Ascending aorta (tissue), 2 donors: ENCODE results near the gene YLPM1. TPM values are rescaled to one million over a fixed set of nuclear protein-coding genes. Genes with fewer than 3 reads are reported as not detected.
A peak's percentile ranks its signal among the peaks of the same experiment; 100 is the strongest.

Source experiments
- DNase-seq, 2 donors: peaks; one replicate each; pipeline ENCODE4 v3.0.0-alpha.2; 2019; ENCODE audit warnings: low spot score in 2 of 2
- H3K27ac ChIP-seq, 2 donors: fragments of 200-600 bp; sonication (generic); one replicate each; pipeline ENCODE4 v1.5.1; 2016 to 2017; ENCODE audit warnings: mild to moderate bottlenecking in 1 of 2
- H3K27me3 ChIP-seq: fragments of 200-600 bp; sonication (generic); one replicate; pipeline ENCODE4 v1.5.1; 2017
- H3K36me3 ChIP-seq, 2 donors: fragments of 200-600 bp; sonication (generic); one replicate each; pipeline ENCODE4 v1.5.1; 2016
- H3K4me1 ChIP-seq, 2 donors: fragments of 200-600 bp; sonication (generic); one replicate each; pipeline ENCODE4 v1.5.1; 2016 to 2017; ENCODE audit warnings: mild to moderate bottlenecking in 1 of 2
- H3K4me3 ChIP-seq, 2 donors: fragments of 200-600 bp; sonication (generic); one replicate each; pipeline ENCODE4 v1.5.1; 2016 to 2017; ENCODE audit warnings: mild to moderate bottlenecking in 1 of 2
- H3K9me3 ChIP-seq, 2 donors: fragments of 200-600 bp; sonication (generic); one replicate each; pipeline ENCODE4 v1.5.1; 2016
- intact Hi-C: fragments of 100-400 bp; cut with DNase I; formaldehyde crosslinking; loops from one replicate; pipeline ENCODE4 v1.15.1; 2023
- total RNA-seq: library from RNA; depleted of rRNA; stranded (reverse); fragments of >200 nt; gene quantifications from one replicate; pipeline ENCODE4 v1.1.0, GENCODE V29; 2016
- TF ChIP-seq, protein P1 (sequence below), 3 experiments: fragments of 200-600 bp in 2 of 3; fragments of 450-650 bp in 1 of 3; sonication (generic) in 2 of 3; IDR thresholded peaks; one replicate each; pipeline ENCODE4 v1.5.1; 2016 to 2019; ENCODE audit warnings: antibody characterized with exemption in 3 of 3, mild to moderate bottlenecking in 1 of 3, moderate library complexity in 1 of 3

Gene YLPM1
- total RNA-seq, 1 donor from 2014 or later = 27.7 TPM

- Histone ChIP-seq H3K36me3 (no peaks in the 10 kb centered on the region), H3K27ac (no peak overlapping the region), H3K4me1 (no peaks in the 10 kb centered on the region), H3K4me3 (no peak overlapping the region), H3K9me3 (no peaks in the 10 kb centered on the region), H3K27me3 (no peaks in the 10 kb centered on the region)
- no peak for DNase-seq
- TF ChIP-seq, protein P1, sequence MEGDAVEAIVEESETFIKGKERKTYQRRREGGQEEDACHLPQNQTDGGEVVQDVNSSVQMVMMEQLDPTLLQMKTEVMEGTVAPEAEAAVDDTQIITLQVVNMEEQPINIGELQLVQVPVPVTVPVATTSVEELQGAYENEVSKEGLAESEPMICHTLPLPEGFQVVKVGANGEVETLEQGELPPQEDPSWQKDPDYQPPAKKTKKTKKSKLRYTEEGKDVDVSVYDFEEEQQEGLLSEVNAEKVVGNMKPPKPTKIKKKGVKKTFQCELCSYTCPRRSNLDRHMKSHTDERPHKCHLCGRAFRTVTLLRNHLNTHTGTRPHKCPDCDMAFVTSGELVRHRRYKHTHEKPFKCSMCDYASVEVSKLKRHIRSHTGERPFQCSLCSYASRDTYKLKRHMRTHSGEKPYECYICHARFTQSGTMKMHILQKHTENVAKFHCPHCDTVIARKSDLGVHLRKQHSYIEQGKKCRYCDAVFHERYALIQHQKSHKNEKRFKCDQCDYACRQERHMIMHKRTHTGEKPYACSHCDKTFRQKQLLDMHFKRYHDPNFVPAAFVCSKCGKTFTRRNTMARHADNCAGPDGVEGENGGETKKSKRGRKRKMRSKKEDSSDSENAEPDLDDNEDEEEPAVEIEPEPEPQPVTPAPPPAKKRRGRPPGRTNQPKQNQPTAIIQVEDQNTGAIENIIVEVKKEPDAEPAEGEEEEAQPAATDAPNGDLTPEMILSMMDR (IDR thresholded peaks at IDR 0.05) = no peak
- intact Hi-C loops = no loop called here
Measured at GRCh38 chr14:74875204-74875603, 112.1 kb downstream of the YLPM1 start.

GRCh38 chr14:74875941-74876913, 113.1 kb downstream of the YLPM1 start, which contains the start of gene PROX2:
Gene PROX2 (minus strand): TSS chr14:74876145. CDS start chr14:74863834, 12,311 bp downstream.
- intact Hi-C loops = no loop called here
- peaks cover 0 to 5% of the 10 kb centered on the region in 2 donors for H3K4me1 ChIP-seq
- no peaks in the 10 kb centered on the region for H3K9me3 ChIP-seq
- TF ChIP-seq, protein P1 (IDR thresholded peaks at IDR 0.05) = no peak
- H3K36me3 ChIP-seq = no peaks in the 10 kb centered on the region
- DNase-seq = no peak
- H3K27ac ChIP-seq = no peak within 1 kb of the TSS
- no peak within 1 kb of the TSS for H3K4me3 ChIP-seq
- no peaks in the 10 kb centered on the region for H3K27me3 ChIP-seq

DNA sequence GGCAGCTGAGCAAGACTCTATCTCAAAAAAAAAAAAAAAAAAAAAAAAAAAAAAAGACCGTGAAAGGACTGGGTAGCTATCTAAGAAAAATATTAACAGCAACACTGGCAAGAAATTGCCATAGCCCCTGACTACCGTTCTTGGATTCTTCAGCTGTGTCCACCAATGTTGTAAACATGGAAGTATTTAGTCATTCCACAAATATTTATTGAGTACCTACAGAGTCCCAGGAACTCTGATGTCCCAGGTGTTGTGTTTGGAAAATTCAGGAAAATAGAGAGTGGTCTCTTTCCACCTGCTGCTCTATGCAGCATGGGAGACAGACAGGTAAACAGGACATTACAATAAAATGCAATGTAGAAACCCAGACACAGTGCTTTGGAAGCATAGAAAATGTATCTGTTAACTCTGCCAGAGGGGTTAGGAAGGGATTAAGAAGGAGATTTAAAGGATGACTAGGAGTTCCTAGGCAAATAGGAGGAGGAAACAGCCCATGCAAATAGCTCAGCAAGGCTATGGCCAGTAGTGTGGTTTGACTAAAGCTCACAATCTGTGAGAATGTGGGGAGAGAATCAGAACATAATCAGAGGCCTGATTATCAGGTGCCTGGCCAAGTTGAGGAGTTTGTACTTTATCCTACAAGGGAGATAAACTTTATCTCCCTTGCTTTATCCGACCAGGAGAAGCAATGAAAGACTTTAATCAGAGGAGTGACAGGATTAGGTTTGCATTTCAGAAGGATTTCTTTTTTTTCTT, 116.5 kb downstream of the YLPM1 start:
- Histone ChIP-seq H3K27ac (no peak overlapping the region), H3K4me3 (no peak overlapping the region), H3K27me3 (no peaks in the 10 kb centered on the region), H3K36me3 (no peaks in the 10 kb centered on the region), H3K9me3 (no peaks in the 10 kb centered on the region), H3K4me1 (peaks cover 3 to 24% of the 10 kb centered on the region in 2 donors)
- TF ChIP-seq, protein P1 (IDR thresholded peaks at IDR 0.05) = no peak
- intact Hi-C loops = loop anchor here (10.0 kb wide), 1 partner anchor 265 kb away; the partner anchor contains the start of gene LTBP2
- no peak for DNase-seq

GRCh38 chr14:74881431-74882102, 118.5 kb downstream of the YLPM1 start, which contains the start of gene DLST:
Gene DLST (plus strand): TSS chr14:74881916. CDS start chr14:74881954, 38 bp downstream.
- H3K27me3 ChIP-seq = no peaks in the 10 kb centered on the region

More at GRCh38 chr14:74881431-74882102, 118.5 kb downstream of the YLPM1 start, which contains the start of gene DLST:
- DNase-seq = peak; percentile 29 to 90
- peak within 1 kb of the TSS; percentile 87 to 95 for H3K4me3 ChIP-seq
- TF ChIP-seq, protein P1 (IDR thresholded peaks at IDR 0.05) = no peak
- peak within 1 kb of the TSS; percentile 86 to 97 for H3K27ac ChIP-seq
- H3K9me3 ChIP-seq = no peaks in the 10 kb centered on the region
- peaks cover 0 to 5% of the 10 kb centered on the region in 2 donors for H3K36me3 ChIP-seq
- peaks cover 3 to 35% of the 10 kb centered on the region in 2 donors for H3K4me1 ChIP-seq
- intact Hi-C loops = loop anchor here (10.0 kb wide), 1 partner anchor 267 kb away; the partner anchor contains the start of gene LTBP2
